ENCODE measurements around the gene SCP2D1.

GRCh38 chr20:18832546-18833200, 19.1 kb downstream of the SCP2D1 start:
- TF ChIP-seq EZH2 (IDR thresholded peaks at IDR 0.05; ENCODE audit: insufficient read depth, poor library complexity, severe bottlenecking) (no peak), EZH2phosphoT487 (IDR thresholded peaks at IDR 0.05; ENCODE audit: insufficient read depth, low read depth) (no peak)

Measured in GM23248 (cell line).